GM21786 (cell line): ENCODE data around the gene KIF6.

Source experiments
- ATAC-seq: cut with Tn5 transposase; IDR thresholded peaks from one replicate; pipeline ENCODE4 v1.9.1; 2021; ENCODE audit not compliant: unreplicated experiment

KIF6 gene

GRCh38 chr6:39328066-39328465, 397.1 kb downstream of the KIF6 start:
- no peak for ATAC-seq

GRCh38 chr6:39327507-39327906, 397.7 kb downstream of the KIF6 start:
- ATAC-seq = no peak

- no peak for ATAC-seq
These were observed 402.8 kb downstream of the KIF6 start, which contains the start of gene KCNK16 for GRCh38 chr6:39322306-39322850. KCNK16 (minus strand) TSS chr6:39322702; CDS start chr6:39322540, 162 bp downstream.

- ATAC-seq = no peak
These were observed 403.4 kb downstream of the KIF6 start for GRCh38 chr6:39321761-39322160.

- ATAC-seq = no peak
These were observed 404.7 kb downstream of the KIF6 start for GRCh38 chr6:39320363-39320984.

GRCh38 chr6:39319621-39320362, 405.4 kb downstream of the KIF6 start:
- no peak for ATAC-seq

- ATAC-seq = no peak
These were observed 408.0 kb downstream of the KIF6 start for GRCh38 chr6:39317256-39317655.

GRCh38 chr6:39314273-39314795, 410.9 kb downstream of the KIF6 start, which contains the start of gene KCNK17:
KCNK17 (minus strand) TSS chr6:39314419; CDS start chr6:39314320, 99 bp downstream.
- ATAC-seq = no peak

- ATAC-seq = no peak
These were observed 411.5 kb downstream of the KIF6 start for GRCh38 chr6:39313526-39314272.

- ATAC-seq = no peak
These were observed 412.2 kb downstream of the KIF6 start for GRCh38 chr6:39312912-39313525.

- no peak for ATAC-seq
These were observed 414.7 kb downstream of the KIF6 start for GRCh38 chr6:39310542-39310941.

GRCh38 chr6:39309942-39310531, 415.2 kb downstream of the KIF6 start:
- ATAC-seq = no peak

- ATAC-seq = no peak
These were observed 417.7 kb downstream of the KIF6 start for GRCh38 chr6:39307462-39307861.

- ATAC-seq = no peak
These were observed 420.3 kb downstream of the KIF6 start for GRCh38 chr6:39304951-39305350.

- no peak for ATAC-seq
These were observed 421.6 kb downstream of the KIF6 start for GRCh38 chr6:39303425-39304153.

GRCh38 chr6:39302669-39303424, 422.4 kb downstream of the KIF6 start:
- no peak for ATAC-seq

GRCh38 chr6:39302011-39302410, 423.2 kb downstream of the KIF6 start:
- ATAC-seq = no peak

- no peak for ATAC-seq
These were observed 423.6 kb downstream of the KIF6 start for GRCh38 chr6:39301606-39302005.

- ATAC-seq = no peak
These were observed 424.5 kb downstream of the KIF6 start for GRCh38 chr6:39300739-39301138.
